GM18511 (cell line): ENCODE results near the gene MTAP.

Experiments used
- ATAC-seq: cut with Tn5 transposase; IDR thresholded peaks from one replicate; pipeline ENCODE4 v1.9.1; 2021; ENCODE audit warnings: mild to moderate bottlenecking, moderate library complexity; ENCODE audit not compliant: unreplicated experiment

The MTAP gene

DNA sequence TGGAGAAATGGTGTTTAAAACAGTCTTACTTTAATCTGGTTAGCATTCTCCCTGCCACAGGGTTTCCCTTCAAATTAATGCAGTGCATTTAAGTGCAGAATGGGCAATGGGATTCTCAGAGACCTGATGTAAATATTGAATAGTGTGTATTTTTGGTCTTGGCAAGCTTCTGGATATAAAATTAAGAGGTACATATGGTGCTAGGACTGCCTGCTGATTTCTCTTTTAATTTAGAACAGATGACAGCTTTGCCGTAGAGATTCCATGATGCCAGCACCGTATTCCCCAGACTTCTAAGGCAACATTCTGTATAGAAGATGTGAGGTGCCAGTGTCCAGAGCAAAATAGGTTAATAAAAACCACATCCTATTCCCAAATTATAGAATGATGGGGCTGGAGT, 1.9 kb downstream of the MTAP start:
- no peak for ATAC-seq

DNA sequence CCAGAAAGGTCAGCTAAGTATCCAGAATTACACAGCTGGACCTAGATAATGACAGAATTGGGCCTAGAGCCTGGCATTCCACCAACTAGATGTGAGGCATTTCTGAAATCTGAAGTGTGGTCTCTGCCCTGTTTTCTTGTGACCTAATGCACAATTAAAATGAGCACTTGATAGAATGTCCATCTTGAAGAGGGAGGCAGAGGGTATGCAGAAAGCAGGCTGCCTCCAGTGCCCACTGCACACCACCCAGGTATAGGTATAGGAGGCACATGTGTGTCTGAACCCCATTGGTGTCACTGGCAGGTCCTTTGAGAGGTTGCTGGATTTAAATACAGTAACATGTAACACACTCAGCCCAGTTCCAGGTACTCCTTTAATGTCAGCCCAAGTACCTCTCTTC, 2.4 kb downstream of the MTAP start:
- no peak for ATAC-seq

DNA sequence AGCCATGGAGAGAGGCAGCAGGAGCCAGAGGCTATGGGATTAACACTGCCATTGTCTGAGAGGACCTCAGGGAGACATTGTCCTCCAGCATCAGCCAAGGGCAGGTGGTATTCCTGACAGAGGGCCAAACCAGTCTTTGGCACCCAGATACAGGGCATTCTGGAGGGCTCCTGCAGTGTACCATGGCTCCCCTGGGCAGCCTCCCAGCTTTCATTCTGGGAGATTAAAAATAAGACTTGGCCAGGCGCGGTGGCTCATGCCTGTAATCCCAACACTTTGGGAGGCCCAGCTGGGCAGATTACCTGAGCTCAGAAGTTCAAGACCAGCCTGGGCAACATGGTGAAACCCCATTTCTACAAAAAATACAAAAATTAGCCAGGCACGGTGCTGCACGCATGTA, 4.2 kb downstream of the MTAP start:
- no peak for ATAC-seq

DNA sequence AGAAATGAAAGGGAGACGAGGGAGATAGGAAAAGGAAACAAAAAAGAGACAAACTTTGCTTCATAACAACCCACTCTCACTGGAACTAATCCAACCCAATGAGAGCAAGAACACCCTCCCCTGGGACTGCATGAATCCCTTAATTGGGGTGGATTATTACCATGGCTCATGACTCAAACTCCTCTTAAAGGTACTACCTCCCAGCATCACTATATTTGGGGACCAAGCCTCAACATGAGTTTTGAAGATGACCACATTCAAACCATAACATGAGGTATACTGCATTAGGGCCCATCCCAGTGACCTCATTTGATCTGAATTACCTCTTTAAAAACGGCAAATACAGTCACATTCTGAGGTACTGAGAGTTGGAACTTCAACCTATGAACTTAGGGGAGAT, 8.0 kb downstream of the MTAP start:
- no peak for ATAC-seq

DNA sequence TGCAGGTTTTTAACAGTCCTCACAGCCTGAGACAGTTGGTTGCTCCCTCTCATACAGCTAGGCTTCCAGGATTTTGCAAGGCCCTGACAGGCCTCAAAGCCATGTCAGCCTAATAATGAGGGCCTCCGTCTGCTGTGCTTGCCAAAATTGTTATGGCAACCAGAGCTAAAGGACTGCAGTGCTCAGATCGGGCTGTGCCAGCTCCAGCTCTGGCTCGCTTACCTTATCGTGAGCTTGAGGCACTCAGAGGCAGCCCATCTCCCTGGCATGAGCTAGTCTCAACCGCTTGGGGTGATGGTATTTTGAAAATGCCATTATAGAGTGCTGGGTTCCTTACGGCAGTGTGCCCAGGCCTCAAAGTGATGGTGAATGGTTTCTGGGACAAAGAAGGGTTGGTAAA, 8.4 kb downstream of the MTAP start:
- ATAC-seq: no peak

DNA sequence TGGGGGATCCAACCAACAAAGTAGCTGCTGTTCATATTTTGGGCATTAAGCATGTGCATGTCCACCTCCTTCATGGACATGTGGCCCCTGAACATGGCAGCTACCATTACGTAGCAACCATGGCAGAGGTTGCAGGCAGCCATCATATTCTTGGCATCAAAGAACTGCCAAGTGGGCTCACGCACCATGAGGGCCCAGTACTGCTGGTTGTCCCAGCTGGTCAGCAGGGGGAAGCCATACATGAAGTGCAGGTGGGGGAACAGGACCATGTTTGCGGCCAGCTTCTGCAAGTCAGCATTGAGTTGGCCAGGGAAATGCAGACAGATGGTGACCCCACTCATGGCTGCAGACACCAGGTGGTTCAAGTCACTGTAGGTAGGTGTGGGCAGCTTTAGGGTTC, 9.5 kb downstream of the MTAP start:
- ATAC-seq: no peak

DNA sequence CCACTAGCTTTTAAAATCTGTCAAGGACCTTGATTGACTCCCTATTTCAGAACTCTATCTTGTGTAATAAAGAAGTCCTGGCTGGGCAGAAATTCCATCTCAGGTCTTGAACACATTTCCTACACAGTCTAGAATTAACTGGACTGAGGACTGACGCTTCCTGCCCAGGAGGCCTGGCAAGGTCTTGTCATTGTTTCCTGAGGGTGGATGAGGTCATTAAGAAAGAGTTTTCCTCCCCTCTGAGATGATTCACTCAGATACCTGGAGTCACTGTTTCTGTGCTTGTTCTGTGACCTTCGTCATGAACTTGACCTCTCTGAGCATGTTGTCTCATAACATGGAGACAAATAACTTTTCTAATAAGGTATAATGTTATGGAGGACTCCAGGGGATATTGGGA, 10.0 kb downstream of the MTAP start:
- ATAC-seq: no peak

DNA sequence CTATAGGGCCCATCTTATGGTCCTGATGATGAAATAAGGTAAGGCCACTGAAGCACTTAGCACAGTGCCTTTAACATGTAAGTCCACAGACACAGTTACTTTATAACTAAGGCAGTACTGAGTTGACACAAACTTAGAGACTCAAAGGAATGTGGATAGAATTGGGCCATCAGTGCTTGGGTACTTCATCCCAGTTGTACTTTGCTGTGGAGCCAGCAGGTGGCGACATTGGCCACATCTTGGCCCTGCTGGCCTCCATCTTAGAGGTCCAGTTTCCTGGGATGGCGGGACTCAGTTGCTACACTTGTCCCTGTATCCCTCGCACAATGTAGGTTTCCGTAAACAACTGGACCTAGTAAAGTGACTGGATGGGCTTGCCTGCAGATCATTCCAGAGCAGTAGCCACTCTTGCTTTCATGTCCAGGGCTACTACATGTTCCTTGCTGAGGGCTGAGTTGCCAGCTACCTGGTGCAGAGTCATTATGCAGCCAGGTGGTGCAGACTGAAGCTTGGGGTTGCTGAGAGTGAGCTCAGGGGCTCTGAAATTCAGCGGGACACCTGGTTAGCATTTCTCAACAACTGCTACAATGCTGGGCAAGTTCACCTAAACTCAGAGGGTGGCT, 10.6 kb downstream of the MTAP start:
- ATAC-seq: peak; percentile 71

DNA sequence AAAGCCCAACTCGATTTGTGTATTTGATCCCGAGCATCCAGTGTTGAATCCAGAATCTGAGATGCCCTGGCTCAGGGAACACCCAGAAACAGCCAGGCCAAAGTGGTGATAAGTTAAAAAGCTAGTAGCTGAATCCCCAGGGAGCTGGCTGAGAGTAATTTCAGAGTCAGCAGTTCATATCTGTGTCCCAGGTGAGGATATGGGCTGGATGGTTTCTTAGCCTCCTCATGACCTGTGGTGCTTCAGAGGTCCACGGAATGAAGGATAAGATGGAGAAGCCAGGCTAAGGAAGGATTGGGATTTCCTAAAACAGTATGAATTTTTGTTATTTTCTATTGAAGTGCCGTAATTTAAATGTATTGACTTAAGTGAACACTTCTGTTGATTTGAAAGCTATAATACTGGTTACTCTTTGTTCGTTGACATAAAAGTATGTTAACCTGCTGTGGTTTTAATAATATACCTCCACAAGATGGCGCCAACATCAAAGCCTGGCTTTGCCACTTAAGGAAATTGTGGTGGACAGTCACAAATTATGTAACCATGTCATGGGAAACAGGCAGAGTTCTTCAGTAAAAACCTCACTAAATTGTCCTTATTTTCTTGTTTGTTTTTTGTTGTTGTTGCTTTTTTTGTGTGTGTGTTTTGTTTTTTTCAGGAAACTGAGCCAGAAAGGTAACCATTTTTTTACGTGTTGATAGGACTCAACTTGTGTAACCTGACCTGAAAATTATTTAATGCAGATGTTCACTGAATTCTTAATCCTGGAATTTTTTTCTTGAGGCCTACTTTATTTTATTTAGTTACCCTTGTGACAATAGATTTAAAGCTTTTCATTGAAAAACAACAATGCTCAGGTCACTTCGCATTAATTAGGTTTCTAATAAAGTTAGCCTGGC, 11.4 kb downstream of the MTAP start:
- ATAC-seq: peak; percentile 57

DNA sequence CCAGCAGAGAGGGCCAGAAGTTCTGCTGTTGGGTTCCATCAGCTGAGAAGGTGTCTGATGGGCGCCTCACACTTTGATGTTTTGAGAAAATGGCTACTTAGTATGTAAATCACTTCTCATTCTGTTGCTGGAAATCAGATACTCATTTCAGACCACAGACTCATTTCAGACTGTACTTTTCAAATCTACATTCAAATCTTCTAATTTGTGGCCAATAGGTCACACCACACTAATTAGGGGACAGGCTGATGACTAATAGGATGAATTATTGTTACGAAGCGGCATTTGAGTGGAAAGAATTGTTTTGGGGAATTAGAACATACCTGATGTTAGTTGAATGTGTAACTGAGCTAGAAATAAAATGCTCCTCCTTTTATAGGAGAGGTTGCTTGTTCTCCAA, 13.2 kb downstream of the MTAP start:
- no peak for ATAC-seq

DNA sequence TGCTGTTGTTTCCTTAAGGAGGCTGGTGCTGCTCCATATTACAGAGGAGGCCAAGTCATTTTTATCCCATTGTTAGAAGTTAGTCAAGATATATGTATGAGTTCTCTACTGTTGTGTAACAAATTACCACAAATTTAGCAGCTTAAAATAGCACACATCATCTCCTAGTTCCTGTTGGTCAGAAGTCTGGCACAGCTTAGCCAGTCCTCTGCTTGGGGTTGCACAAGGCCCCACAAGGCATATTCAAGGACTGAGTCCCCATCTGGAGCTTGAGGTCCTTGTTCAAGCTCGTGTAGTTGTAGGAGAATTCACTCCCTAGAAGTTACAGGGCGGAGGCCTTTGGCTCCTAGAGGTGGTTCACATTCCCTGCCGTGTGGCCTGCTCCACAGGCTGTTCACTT, 14.7 kb downstream of the MTAP start:
- no peak for ATAC-seq

DNA sequence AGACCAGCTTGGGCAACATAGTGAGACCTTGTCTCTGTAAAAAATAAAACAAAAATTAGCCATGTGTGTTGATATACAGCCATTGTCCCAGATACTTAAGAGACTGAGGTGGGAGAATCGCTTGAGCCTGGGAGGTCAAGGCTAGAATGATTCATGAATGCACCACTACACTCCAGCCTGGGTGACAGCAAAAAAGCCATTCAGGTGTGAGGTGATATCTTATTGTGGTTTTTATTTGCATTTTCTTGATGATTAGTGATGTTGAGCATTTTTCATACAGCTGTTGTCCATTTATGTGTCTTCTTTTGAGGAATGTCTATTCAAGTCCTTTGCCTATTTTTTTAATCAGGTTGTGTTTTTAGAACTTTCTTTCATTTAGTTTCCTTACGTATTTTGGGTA, 23.2 kb downstream of the MTAP start:
- ATAC-seq: peak; percentile 76

DNA sequence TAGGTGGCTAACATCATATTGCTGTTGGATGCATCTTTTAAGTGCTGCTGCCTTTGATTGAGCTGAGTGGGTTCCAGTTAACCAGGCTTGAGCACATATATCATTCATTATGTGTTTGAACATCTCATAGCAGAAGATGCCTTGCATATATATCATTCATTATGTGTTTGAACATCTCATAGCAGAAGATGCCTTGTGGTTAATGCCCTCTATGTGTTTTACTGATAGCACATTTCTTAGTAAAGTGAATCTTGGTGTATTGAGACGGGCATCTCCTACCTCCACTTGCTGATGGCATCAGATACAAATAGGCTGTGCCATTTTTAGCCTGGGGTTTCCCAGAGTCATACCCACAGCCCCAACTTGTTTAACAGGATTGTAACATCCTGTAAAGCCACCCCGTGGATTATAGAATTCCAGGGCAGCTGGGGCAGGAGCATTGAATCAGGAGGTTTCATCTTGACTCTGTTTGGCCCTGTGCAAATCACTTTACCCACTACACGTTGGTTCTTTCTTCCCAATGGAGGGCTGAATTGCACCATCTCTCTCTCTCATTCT, 26.5 kb downstream of the MTAP start:
- no peak for ATAC-seq

DNA sequence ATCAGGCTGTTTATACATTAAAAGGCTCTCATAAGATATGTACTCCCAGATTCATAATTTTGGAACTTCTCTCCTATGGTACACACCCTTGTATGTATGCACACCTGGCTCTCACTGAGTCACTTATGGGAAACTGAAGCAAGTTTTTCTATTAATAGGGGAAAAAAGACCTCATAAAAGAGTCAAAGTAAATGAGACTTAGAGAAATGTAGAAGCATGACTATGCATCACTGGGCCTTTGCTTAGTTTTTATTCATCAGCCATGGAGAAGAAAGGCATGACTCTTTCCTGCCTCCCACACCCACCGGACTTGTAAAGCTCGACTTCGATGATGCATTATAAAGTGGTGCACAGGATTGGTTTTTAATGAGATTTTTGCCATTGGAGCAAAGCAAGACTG, 28.2 kb downstream of the MTAP start:
- no peak for ATAC-seq

DNA sequence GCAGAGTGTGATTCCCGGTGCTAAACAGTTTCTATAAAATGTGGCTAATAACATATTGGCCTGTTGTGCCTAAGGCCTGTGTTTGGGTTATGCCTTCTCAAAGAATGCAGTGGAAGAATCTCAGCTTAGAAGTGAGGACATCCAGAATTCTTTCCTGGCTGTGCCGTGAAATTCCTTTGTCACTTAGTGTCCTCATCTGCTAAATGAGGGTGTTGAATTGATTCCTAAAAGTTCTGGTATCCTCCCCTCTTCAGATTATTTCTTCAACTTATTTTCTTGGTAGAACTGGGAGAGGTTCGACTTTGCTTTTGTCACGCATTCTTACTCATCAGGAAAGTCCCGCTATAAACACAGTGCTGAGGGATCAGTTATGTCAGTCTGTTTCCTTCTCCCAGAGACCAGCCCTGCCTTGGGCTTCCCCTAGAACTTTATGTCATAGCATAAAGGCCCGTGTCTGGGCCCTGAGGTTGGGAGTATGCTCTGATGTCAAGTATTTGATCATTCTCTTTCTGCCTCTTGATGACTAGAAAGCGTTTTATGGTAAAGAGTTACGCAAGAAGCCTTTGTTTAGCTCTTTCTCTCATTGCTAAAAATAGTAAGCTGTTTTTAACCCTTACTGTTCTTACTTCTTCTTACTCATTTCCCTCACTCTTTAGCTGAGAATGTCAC, 29.5 kb downstream of the MTAP start:
- ATAC-seq: peak; percentile 56

DNA sequence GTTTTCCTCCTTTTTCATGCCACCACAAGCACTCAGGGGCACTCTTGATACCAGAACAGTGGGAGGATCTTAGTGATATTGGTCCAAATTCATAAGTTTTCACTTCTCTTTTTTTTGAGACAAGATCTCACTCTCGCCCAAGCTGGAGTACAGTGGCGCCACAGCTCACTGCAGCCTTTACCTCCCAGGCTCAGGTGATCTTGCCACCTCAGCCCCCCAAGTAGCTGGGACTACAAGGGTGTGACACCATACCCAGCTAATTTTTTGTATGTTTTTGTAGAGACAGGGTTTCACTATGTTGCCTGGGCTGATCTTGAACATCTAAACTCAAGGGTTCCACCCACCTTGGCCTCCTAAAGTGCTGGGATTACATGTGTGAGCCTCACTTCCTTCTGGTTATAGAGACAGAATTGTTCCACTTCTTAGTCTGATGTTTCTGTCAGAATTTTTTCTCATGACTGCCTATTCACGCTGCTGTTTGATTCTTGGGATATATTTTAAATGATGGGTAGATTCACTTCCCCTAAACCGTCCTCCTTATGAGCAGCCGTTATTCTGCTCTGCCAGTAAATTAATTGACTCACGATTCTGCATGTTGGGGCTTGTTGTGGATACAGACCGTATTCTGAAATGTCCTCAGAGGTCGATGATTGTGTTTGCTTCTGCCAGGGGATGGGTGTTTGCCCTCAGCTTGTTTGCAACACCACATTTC, 30.8 kb downstream of the MTAP start:
- peak; percentile 83 for ATAC-seq

DNA sequence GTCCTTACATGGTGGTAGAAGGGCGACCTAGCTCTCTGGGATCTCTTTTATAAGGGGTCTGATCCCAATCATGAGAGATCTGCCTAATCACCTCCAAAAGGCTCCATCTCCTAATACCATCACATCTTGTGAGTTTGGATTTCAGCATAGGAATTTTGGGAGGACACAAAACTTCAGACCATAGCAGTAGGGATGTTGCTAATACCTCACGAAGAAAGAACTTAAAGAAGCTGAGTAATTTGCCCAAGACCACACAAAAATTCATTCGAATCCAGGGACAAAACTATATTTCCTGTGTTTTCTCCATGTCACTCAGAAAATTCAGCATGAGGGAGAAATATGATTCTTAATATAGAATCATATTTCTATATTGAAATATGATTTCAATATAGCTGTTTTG, 32.7 kb downstream of the MTAP start:
- no peak for ATAC-seq

DNA sequence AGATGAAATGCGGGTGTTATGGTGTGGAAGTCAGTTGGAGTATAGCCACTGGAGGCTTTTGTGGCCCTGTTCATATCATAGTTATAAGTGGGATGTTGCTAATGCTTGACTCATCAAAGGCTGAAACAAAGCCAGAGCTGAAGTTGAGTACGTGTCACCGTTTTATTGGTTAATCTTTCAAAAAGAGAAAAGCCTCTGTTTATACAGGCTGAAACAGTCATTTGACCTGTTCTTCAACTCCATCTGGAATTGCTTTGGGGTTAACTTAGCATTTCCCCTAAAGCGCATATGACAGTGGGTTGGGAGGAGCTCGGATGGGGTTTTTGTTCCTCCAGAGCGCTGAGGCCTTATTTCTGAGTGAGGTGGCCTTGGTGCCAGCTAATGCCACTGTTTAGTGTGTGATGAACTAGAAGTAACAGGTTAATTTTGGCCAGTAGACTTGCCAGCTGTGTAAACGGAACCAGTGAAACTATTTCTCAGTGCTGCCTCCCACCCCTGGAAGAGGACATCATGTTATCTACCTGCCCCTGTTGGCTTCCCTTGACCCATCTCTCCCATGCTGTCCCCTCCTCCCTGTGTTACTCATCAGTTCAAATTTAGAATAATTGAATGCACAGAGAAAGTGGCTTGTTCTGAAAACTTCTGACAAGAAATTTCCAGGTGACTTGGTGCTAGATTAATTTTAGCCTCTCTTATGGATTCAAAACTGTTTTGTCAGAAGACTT, 34.2 kb downstream of the MTAP start:
- ATAC-seq: no peak

DNA sequence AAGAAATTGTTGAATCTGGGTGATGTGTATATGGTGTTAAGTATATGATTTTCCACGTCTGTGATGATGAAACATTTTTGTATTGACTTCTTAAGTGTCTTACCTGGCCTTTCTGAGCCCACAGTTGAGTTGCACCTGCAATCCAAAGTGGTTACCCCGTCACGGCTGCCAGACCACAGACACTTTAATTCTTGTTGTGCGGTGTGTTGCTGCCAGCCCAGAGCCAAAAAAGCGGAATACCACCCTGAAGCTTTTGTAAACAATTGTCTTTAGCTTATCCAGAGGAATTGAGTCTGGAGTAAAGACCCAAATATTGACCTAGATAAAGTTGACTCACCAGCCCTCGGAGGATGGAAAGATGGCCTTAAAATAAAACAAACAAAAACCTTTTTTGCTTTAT, 35.1 kb downstream of the MTAP start:
- ATAC-seq: no peak

DNA sequence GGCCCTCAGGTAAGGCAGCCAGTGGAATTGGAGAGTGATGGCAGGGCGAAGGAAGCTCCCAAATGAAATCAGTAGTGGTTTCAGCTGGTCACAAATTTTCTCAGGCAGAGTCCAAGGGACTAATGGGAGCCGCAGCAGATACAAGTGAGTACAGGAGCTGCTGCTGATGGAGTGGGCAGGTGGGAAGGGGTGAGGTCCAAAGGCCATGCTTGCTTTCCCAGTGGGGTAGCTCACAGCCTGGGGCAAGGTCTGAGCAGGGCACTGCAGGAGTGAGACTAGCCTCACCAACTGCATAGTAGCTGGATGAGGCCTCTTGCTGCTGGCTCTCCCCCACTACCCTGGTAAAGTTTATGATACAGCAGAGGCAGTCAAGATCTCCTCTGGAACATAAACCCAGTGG, 38.2 kb downstream of the MTAP start:
- ATAC-seq: no peak
